ENCODE measurements around the gene HMGXB4. TPM values are rescaled to one million over a fixed set of nuclear protein-coding genes. Genes with fewer than 3 reads are reported as not detected.

Gene HMGXB4
- total RNA-seq, 3 donors from 2014 or later = 18.1 to 21.7 (median 21.6) TPM

GRCh38 chr22:35315141-35315854 is 58.0 kb downstream of the HMGXB4 start:
- no peak for ATAC-seq
- H3K4me1 ChIP-seq (ENCODE audit: low read depth) = peaks cover 43% of the 10 kb centered on the region
- peak in 1 of 3 donors; percentile 33 for DNase-seq

DNA sequence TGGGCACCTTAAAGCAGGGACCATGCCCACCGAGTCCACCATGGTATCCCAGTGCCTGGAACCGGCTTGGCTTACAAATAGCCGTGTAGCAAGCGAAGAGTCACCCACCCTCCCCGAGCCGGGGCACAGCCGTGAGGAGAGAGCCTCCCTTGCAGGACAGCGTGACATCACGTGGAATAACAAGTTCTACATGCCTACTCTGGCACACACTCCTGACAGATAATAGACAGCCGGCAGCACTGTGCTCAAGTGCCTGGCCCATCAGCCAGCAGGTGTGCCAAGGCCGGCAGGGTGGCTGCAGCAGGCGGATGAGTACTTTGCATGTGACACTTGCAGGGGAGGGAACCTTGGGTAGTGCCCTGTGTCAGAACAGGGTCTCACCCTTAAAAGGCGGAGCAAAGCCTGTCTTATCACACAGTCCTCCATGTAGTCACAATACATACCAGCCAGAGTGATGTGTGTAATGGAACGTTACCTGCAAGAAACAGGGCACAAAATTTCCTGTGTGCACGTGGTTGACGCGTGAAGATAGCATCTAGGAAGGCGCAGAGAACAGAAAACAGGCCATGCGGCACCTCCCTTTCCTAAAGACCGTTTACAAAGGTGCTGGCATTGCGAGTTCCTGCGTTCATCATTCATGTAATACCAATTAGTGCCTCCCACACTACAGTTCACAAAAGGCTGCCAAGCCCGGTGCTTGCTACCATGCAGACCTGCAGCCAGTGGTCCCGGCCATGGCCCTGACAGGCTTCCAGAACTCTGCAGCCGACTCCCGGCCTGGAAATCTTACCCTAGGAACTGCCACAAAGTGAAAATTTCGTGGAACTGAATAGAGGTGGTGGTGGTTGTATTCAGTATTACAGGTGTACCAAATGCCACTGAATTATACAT is 58.8 kb downstream of the HMGXB4 start:
- ATAC-seq (no peak), DNase-seq (peak in 1 of 3 donors; percentile 15)
- Histone ChIP-seq H3K36me3 (ENCODE audit: low read depth) (no peaks in the 10 kb centered on the region), H3K4me3 (no peak overlapping the region), H3K9me3 (no peaks in the 10 kb centered on the region), H3K4me1 (ENCODE audit: low read depth) (peaks cover 37% of the 10 kb centered on the region)
- intact Hi-C loops (cut with DNase I, micrococcal nuclease) = no loop called here
- TF ChIP-seq, protein P1, sequence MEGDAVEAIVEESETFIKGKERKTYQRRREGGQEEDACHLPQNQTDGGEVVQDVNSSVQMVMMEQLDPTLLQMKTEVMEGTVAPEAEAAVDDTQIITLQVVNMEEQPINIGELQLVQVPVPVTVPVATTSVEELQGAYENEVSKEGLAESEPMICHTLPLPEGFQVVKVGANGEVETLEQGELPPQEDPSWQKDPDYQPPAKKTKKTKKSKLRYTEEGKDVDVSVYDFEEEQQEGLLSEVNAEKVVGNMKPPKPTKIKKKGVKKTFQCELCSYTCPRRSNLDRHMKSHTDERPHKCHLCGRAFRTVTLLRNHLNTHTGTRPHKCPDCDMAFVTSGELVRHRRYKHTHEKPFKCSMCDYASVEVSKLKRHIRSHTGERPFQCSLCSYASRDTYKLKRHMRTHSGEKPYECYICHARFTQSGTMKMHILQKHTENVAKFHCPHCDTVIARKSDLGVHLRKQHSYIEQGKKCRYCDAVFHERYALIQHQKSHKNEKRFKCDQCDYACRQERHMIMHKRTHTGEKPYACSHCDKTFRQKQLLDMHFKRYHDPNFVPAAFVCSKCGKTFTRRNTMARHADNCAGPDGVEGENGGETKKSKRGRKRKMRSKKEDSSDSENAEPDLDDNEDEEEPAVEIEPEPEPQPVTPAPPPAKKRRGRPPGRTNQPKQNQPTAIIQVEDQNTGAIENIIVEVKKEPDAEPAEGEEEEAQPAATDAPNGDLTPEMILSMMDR (IDR thresholded peaks at IDR 0.05) = no peak

More at GRCh38 chr22:35315141-35315854, 58.0 kb downstream of the HMGXB4 start:
- no peak overlapping the region for H3K4me3 ChIP-seq
- H3K36me3 ChIP-seq (ENCODE audit: low read depth) = no peaks in the 10 kb centered on the region
- intact Hi-C loops (cut with DNase I, micrococcal nuclease) = no loop called here
- TF ChIP-seq, protein P1 (IDR thresholded peaks at IDR 0.05) = no peak
- no peaks in the 10 kb centered on the region for H3K9me3 ChIP-seq

GRCh38 chr22:35316751-35317150 is 59.5 kb downstream of the HMGXB4 start:
- H3K9me3 ChIP-seq = no peaks in the 10 kb centered on the region
- H3K4me3 ChIP-seq = no peak overlapping the region
- TF ChIP-seq, protein P1 (IDR thresholded peaks at IDR 0.05) = no peak
- intact Hi-C loops (cut with DNase I, micrococcal nuclease) = no loop called here
- H3K4me1 ChIP-seq (ENCODE audit: low read depth) = peaks cover 31% of the 10 kb centered on the region
- ATAC-seq (no peak), DNase-seq (peak in 1 of 3 donors; percentile 6)
- no peaks in the 10 kb centered on the region for H3K36me3 ChIP-seq (ENCODE audit: low read depth)

GRCh38 chr22:35317680-35318290 is 60.5 kb downstream of the HMGXB4 start:
- intact Hi-C loops (cut with DNase I, micrococcal nuclease) = no loop called here
- H3K9me3 ChIP-seq = no peaks in the 10 kb centered on the region
- H3K4me3 ChIP-seq = no peak overlapping the region
- peak in 1 of 3 donors; percentile 16 for DNase-seq
- peaks cover 21% of the 10 kb centered on the region for H3K4me1 ChIP-seq (ENCODE audit: low read depth)
- TF ChIP-seq, protein P1 (IDR thresholded peaks at IDR 0.05) = no peak
- H3K36me3 ChIP-seq (ENCODE audit: low read depth) = peaks cover 5% of the 10 kb centered on the region
- no peak for ATAC-seq

DNA sequence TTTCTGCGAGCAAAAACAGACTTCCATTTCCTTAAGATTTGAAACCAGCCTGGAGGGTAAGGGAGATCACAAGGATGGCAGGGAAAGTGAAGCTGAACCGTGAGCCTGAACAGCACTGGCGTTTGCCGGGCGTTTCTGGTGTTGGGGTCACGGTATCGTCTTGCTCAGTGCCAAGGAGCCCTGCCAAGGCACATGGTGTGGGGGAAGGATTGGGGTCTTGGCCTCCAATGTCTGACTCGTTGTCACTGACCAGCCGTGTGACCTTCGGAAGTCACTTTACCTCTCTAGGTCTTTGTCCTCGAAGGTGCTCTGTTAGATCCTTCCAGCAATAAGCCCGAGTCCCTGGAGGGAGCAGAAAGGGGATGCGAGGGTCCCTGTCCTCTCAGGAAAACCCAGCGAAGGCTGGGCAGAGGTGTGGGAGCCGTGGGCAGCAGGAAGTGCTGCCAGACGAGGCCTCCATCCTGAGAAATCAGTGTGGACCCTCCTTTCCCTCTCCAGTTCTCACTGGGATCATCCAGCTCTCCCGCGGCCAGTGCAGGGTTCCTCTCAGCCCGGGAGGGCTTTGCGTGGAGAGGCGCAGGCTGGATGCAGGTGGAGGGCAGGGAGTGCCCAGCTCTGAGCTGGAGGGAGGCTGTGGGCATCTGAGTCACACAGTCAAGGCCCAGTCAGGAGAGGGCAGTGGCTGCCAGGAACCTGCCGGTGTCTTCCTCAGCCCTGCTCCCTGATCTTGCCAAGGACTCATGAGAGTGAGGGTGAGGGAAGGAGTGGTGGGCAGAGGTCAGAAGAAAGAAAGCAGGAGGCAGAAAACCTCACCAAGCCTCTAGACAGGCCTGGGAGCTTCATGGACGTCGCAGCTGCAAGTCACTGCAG is 61.3 kb downstream of the HMGXB4 start:
- ATAC-seq = no peak
- H3K36me3 ChIP-seq (ENCODE audit: low read depth) = peaks cover 5% of the 10 kb centered on the region
- intact Hi-C loops (cut with DNase I, micrococcal nuclease) = no loop called here

More for the DNA sequence above, 61.3 kb downstream of the HMGXB4 start:
- DNase-seq = peak in 1 of 3 donors; percentile 19
- Histone ChIP-seq H3K4me3 (no peak overlapping the region), H3K9me3 (no peaks in the 10 kb centered on the region), H3K4me1 (ENCODE audit: low read depth) (peaks cover 13% of the 10 kb centered on the region)
- TF ChIP-seq, protein P1 (IDR thresholded peaks at IDR 0.05) = no peak
